ENCODE measurements around the gene KDELR1. TPM values are rescaled to one million over a fixed set of nuclear protein-coding genes. Genes with fewer than 3 reads are reported as not detected.

KDELR1 gene
- total and polyA plus RNA-seq, 2 of the 13 experiments (the other 11 are each of a cell fraction or from before 2014, with no cell fraction given) = 134 to 185 TPM

- TF ChIP-seq DDIT3 (CRISPR knock-in tag; IDR thresholded peaks at IDR 0.05) = no peak
- TF ChIP-seq POLR2A (IDR thresholded peaks at IDR 0.05; ENCODE audit: insufficient read depth in 1 of 2, low read depth in 2 of 2, low read length in 2 of 2) = peak; percentile 64 to 80
- peak; percentile 87 for TF ChIP-seq NFYC (CRISPR knock-in tag; IDR thresholded peaks at IDR 0.05)
- 0 out of 2 replicates have a peak, but pooled peaks have one; percentile 27 for TF ChIP-seq PBX3 (CRISPR knock-in tag; IDR thresholded peaks at IDR 0.05; ENCODE audit: borderline replicate concordance)
- peak; percentile 46; the same call in 1 of the 2 replicates for TF ChIP-seq NCOA1 (CRISPR knock-in tag; IDR thresholded peaks at IDR 0.05)
- peak; percentile 77; the same call in 1 of the 2 replicates for TF ChIP-seq ZMAT3 (CRISPR knock-in tag; conservative IDR thresholded peaks at IDR 0.05)
- TF ChIP-seq UBTF (CRISPR knock-in tag; IDR thresholded peaks at IDR 0.05) = no peak
- TF ChIP-seq MYC (CRISPR knock-in tag; IDR thresholded peaks at IDR 0.05; ENCODE audit: borderline replicate concordance) = no peak; the same call in 1 of the 2 replicates
- no peak for TF ChIP-seq FOXO4 (CRISPR knock-in tag; conservative IDR thresholded peaks at IDR 0.05)
- no peak for TF ChIP-seq RFX3 (CRISPR knock-in tag; IDR thresholded peaks at IDR 0.05)
- TF ChIP-seq ZNF33B (CRISPR knock-in tag; IDR thresholded peaks at IDR 0.05) = no peak; the same call in 1 of the 2 replicates
- TF ChIP-seq RFX1 (IDR thresholded peaks at IDR 0.05) = no peak
- no peak for TF ChIP-seq SKI (IDR thresholded peaks at IDR 0.05; ENCODE audit: partially characterized antibody)
- TF ChIP-seq DMTF1 (CRISPR knock-in tag; IDR thresholded peaks at IDR 0.05) = no peak
- TF ChIP-seq SRF (IDR thresholded peaks at IDR 0.05; ENCODE audit: low read depth, low read length) = no peak
- TF ChIP-seq MTF1 (CRISPR knock-in tag; IDR thresholded peaks at IDR 0.05) = no peak
- no peak; the same call in 1 of the 2 replicates for TF ChIP-seq DNMT1 (CRISPR knock-in tag; IDR thresholded peaks at IDR 0.05)
- peak; percentile 44; the same call in 1 of the 2 replicates for TF ChIP-seq ELF1 (CRISPR knock-in tag; IDR thresholded peaks at IDR 0.05)
- no peak for TF ChIP-seq ATF6 (CRISPR knock-in tag; conservative IDR thresholded peaks at IDR 0.05)
- TF ChIP-seq ZFP41 (CRISPR knock-in tag; IDR thresholded peaks at IDR 0.05; ENCODE audit: borderline replicate concordance) = no peak
- TF ChIP-seq CEBPG (CRISPR knock-in tag; IDR thresholded peaks at IDR 0.05) = no peak
- TF ChIP-seq ZNF644 (CRISPR knock-in tag; IDR thresholded peaks at IDR 0.05; ENCODE audit: low read depth) = no peak
Measured at GRCh38 chr19:48363810-48364597, 27.3 kb downstream of the KDELR1 start, which contains the start of the genes SYNGR4 and TMEM143 (continued).

All from HepG2 (cell line).